HCT116 (cell line): Measurements from ENCODE around the gene TDRD12. TPM values are rescaled to one million over a fixed set of nuclear protein-coding genes. Genes with fewer than 3 reads are reported as not detected.

Experiments
- ATAC-seq: fragments of 200-7000 bp; cut with Tn5 transposase; 2 replicates; pipeline ENCODE4 v1.9.1; 2020; ENCODE audit warnings: mild to moderate bottlenecking, moderate library complexity
- BruUV-seq: library from RNA; stranded (reverse); fragments of 400-500 nt; replicated peaks from 2 replicates; lab custom pipeline; 2021; lab: Mats Ljungman, UMichigan
- CTCF ChIA-PET: fragments of 300-600 bp; sonication (Branson Sonifier 250); formaldehyde crosslinking; loops from one replicate; lab custom pipeline; 2021; ENCODE audit warnings: antibody characterized with exemption; lab: Charles Lee
- POLR2A ChIA-PET: fragments of 300-600, 350-600 bp; sonication (Branson Sonifier 250); formaldehyde crosslinking; loops from one replicate; lab custom pipeline; 2021; ENCODE audit warnings: antibody characterized with exemption; lab: Charles Lee
- RAD21 ChIA-PET, 2 experiments: fragments of 300-600 bp; sonication (Branson Sonifier 250); formaldehyde crosslinking; loops; one replicate each; lab custom pipeline; 2023; ENCODE audit warnings: low total read pairs in 2 of 2; ENCODE audit not compliant: uncharacterized antibody in 2 of 2, unreplicated experiment in 2 of 2, low non-redundant PET in 1 of 2; lab: Charles Lee
- DNase-seq: peaks from one replicate; pipeline ENCODE4 v3.0.0-alpha.2; 2010; ENCODE audit warnings: low read depth, low spot score
- H2AFZ ChIP-seq: fragments of 200-600 bp; shearing (Covaris generic), sonication (generic); 2 replicates; pipeline ENCODE4 v1.6.1; 2017; ENCODE audit warnings: low read depth, mixed run types, mixed read lengths, antibody characterized with exemption, low read length; ENCODE audit not compliant: poor library complexity, severe bottlenecking
- H3K27ac ChIP-seq: 2 replicates; pipeline ENCODE4 v1.5.1; 2012; ENCODE audit warnings: low read depth, low read length
- H3K27me3 ChIP-seq: fragments of 200-600 bp; sonication (generic); 2 replicates; pipeline ENCODE4 v1.6.1; 2016; ENCODE audit warnings: mixed run types, low read length, mixed read lengths; ENCODE audit not compliant: insufficient read depth
- H3K36me3 ChIP-seq, 2 experiments: fragments of 200-500 bp in 1 of 2; fragments of 200-600 bp in 1 of 2; sonication (Bioruptor generic) in 1 of 2; sonication (generic) in 1 of 2; 2 replicates each; pipeline versions ENCODE4 v1.5.1 to v1.6.1; 2014 to 2016; ENCODE audit warnings: low read length in 2 of 2, inconsistent platforms in 1 of 2, mixed read lengths in 1 of 2, mixed run types in 1 of 2; ENCODE audit not compliant: insufficient read depth in 2 of 2, control insufficient read depth in 1 of 2
- H3K4me1 ChIP-seq, 2 experiments: fragments of 200-600 bp in 1 of 2; sonication (generic) in 1 of 2; 2 replicates each; pipeline versions ENCODE4 v1.5.1 to v1.6.1; 2012 to 2017; ENCODE audit warnings: low read length in 2 of 2, inconsistent platforms in 1 of 2, mild to moderate bottlenecking in 1 of 2, mixed read lengths in 1 of 2, mixed run types in 1 of 2, moderate library complexity in 1 of 2; ENCODE audit not compliant: insufficient read depth in 2 of 2, control insufficient read depth in 1 of 2
- H3K4me2 ChIP-seq: fragments of 200-600 bp; sonication (generic); 2 replicates; pipeline ENCODE4 v1.6.1; 2017; ENCODE audit warnings: mixed run types, low read length, mixed read lengths
- H3K4me3 ChIP-seq, 2 experiments: fragments of 200-600 bp in 1 of 2; sonication (generic) in 1 of 2; replicated peaks in 1 of 2; 2 replicates each; pipeline ENCODE4 v1.5.1; 2011 to 2016; ENCODE audit warnings: low read length in 2 of 2, control low read depth in 1 of 2, low read depth in 1 of 2, mild to moderate bottlenecking in 1 of 2, mixed read lengths in 1 of 2, mixed run types in 1 of 2
- H3K79me2 ChIP-seq: fragments of 200-600 bp; sonication (generic); 2 replicates; pipeline ENCODE4 v1.6.1; 2017; ENCODE audit warnings: mild to moderate bottlenecking, mixed run types, low read length, moderate library complexity, mixed read lengths; ENCODE audit not compliant: insufficient read depth
- H3K9ac ChIP-seq: fragments of 200-600 bp; sonication (generic); 2 replicates; pipeline ENCODE4 v1.6.1; 2016; ENCODE audit warnings: low read length, mixed read lengths
- H3K9me2 ChIP-seq: fragments of 200-600 bp; sonication (generic), shearing (Covaris generic); 2 replicates; pipeline ENCODE4 v1.6.1; 2017; ENCODE audit warnings: mixed run types, mild to moderate bottlenecking, moderate library complexity; ENCODE audit not compliant: insufficient read depth
- H3K9me3 ChIP-seq, 2 experiments: fragments of 200-500 bp in 1 of 2; fragments of 200-600 bp in 1 of 2; sonication (Bioruptor generic) in 1 of 2; sonication (generic) in 1 of 2; 2 replicates each; pipeline ENCODE4 v1.6.1; 2014 to 2017; ENCODE audit warnings: low read length in 2 of 2, mixed read lengths in 2 of 2, inconsistent platforms in 1 of 2, low read depth in 1 of 2, mild to moderate bottlenecking in 1 of 2, mixed run types in 1 of 2, moderate library complexity in 1 of 2; ENCODE audit not compliant: control insufficient read depth in 1 of 2, insufficient read depth in 1 of 2
- H4K20me1 ChIP-seq: fragments of 200-600 bp; sonication (generic), shearing (Covaris generic); 2 replicates; pipeline ENCODE4 v1.6.1; 2017; ENCODE audit warnings: mixed run types, mild to moderate bottlenecking, moderate library complexity; ENCODE audit not compliant: insufficient read depth
- CTCF ChIP-seq, 3 experiments: fragments of 200-600 bp in 1 of 3; sonication (generic) in 1 of 3; IDR thresholded peaks in 2 of 3; conservative IDR thresholded peaks in 1 of 3; 2 replicates each; pipeline ENCODE4 v1.5.1; 2012 to 2017; ENCODE audit warnings: low read depth in 2 of 3, low read length in 2 of 3, antibody characterized with exemption in 1 of 3, borderline replicate concordance in 1 of 3, control low read depth in 1 of 3, mild to moderate bottlenecking in 1 of 3, mixed read lengths in 1 of 3, mixed run types in 1 of 3, moderate library complexity in 1 of 3; ENCODE audit not compliant: insufficient read depth in 1 of 3
- EGR1 ChIP-seq: IDR thresholded peaks from 2 replicates; pipeline ENCODE4 v1.6.1; 2012; ENCODE audit warnings: low read depth
- EZH2phosphoT487 ChIP-seq: fragments of 200-600 bp; IDR thresholded peaks from 2 replicates; pipeline ENCODE4 v1.6.1; 2018; ENCODE audit warnings: antibody characterized with exemption, borderline replicate concordance
- JUND ChIP-seq: IDR thresholded peaks from 2 replicates; pipeline ENCODE4 v1.6.1; 2012
- MAX ChIP-seq: IDR thresholded peaks from 2 replicates; pipeline ENCODE4 v1.6.1; 2012
- POLR2A ChIP-seq: IDR thresholded peaks from 2 replicates; pipeline ENCODE4 v1.7.0; 2011; ENCODE audit warnings: borderline replicate concordance; ENCODE audit not compliant: insufficient read depth, insufficient read length; ENCODE audit errors: extremely low read depth
- SP1 ChIP-seq: IDR thresholded peaks from 2 replicates; pipeline ENCODE4 v1.6.1; 2012; ENCODE audit warnings: low read depth
- ZFX ChIP-seq: fragments of 450-650 bp; IDR thresholded peaks from 2 replicates; pipeline ENCODE4 v1.6.1; 2017
- ZNF274 ChIP-seq: fragments of 200-500 bp; sonication (Bioruptor generic); IDR thresholded peaks from 2 replicates; pipeline ENCODE4 v1.6.1; 2014; ENCODE audit warnings: mild to moderate bottlenecking, low read depth, low read length, inconsistent platforms
- intact Hi-C: fragments of 100-400 bp; cut with micrococcal nuclease; formaldehyde crosslinking; loops from 2 replicates; pipeline ENCODE4 v1.10.0; 2022
- total RNA-seq: library from RNA; stranded (reverse); gene quantifications from one replicate; pipeline ENCODE4 v1.2.1, GENCODE V29; 2021; ENCODE audit not compliant: unreplicated experiment
- TF ChIP-seq, protein P1 (sequence below): IDR thresholded peaks from 2 replicates; pipeline ENCODE4 v1.6.1; 2012; ENCODE audit warnings: low read depth

Gene TDRD12
- total RNA-seq, 1 experiment from 2014 or later: 0.30 TPM

GRCh38 chr19:32830231-32831014, 110.9 kb downstream of the TDRD12 start:
- H3K4me1 ChIP-seq: 0 out of 4 replicates have a peak, but pooled peaks cover 2% of the 10 kb centered on the region in 2 experiments
- DNase-seq (no peak), ATAC-seq (no peak)
- no peaks in the 10 kb centered on the region for H4K20me1 ChIP-seq
- no peaks in the 10 kb centered on the region for H3K9me3 ChIP-seq
- ChIA-PET CTCF (no interaction called here), POLR2A (no interaction called here), RAD21 (no interaction called here)
- H3K79me2 ChIP-seq: no peaks in the 10 kb centered on the region
- BruUV-seq: no TSS peak
- no peaks in the 10 kb centered on the region for H3K36me3 ChIP-seq
- H3K27ac ChIP-seq: no peak overlapping the region
- TF ChIP-seq EGR1 (no peak), JUND (no peak), POLR2A (no peak), ZNF274 (no peak), SP1 (no peak), EZH2phosphoT487 (no peak), MAX (no peak), CTCF (IDR thresholded peaks at IDR 0.05 in 2 of 3, conservative IDR thresholded peaks at IDR 0.05 in 1 of 3; ENCODE audit: borderline replicate concordance in 1 of 3, insufficient read depth in 1 of 3, low read depth in 2 of 3, low read length in 2 of 3) (no peak), ZFX (no peak)
- TF ChIP-seq, protein P1, sequence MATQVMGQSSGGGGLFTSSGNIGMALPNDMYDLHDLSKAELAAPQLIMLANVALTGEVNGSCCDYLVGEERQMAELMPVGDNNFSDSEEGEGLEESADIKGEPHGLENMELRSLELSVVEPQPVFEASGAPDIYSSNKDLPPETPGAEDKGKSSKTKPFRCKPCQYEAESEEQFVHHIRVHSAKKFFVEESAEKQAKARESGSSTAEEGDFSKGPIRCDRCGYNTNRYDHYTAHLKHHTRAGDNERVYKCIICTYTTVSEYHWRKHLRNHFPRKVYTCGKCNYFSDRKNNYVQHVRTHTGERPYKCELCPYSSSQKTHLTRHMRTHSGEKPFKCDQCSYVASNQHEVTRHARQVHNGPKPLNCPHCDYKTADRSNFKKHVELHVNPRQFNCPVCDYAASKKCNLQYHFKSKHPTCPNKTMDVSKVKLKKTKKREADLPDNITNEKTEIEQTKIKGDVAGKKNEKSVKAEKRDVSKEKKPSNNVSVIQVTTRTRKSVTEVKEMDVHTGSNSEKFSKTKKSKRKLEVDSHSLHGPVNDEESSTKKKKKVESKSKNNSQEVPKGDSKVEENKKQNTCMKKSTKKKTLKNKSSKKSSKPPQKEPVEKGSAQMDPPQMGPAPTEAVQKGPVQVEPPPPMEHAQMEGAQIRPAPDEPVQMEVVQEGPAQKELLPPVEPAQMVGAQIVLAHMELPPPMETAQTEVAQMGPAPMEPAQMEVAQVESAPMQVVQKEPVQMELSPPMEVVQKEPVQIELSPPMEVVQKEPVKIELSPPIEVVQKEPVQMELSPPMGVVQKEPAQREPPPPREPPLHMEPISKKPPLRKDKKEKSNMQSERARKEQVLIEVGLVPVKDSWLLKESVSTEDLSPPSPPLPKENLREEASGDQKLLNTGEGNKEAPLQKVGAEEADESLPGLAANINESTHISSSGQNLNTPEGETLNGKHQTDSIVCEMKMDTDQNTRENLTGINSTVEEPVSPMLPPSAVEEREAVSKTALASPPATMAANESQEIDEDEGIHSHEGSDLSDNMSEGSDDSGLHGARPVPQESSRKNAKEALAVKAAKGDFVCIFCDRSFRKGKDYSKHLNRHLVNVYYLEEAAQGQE: no peak
- H3K4me2 ChIP-seq: no peak overlapping the region
- intact Hi-C loops: no loop called here
- no peak overlapping the region for H3K4me3 ChIP-seq
- no peak overlapping the region for H3K9ac ChIP-seq
- H2AFZ ChIP-seq: no peak overlapping the region
- H3K27me3 ChIP-seq: no peaks in the 10 kb centered on the region
- H3K9me2 ChIP-seq: no peaks in the 10 kb centered on the region
